Glutamatergic neuron (in vitro differentiated cells): ENCODE results near the gene PFKFB2. TPM values are rescaled to one million over a fixed set of nuclear protein-coding genes. Genes with fewer than 3 reads are reported as not detected.

Source experiments
- DNase-seq: peaks from one replicate; pipeline ENCODE4 v3.0.0; 2022
- H3K27ac Mint-ChIP-seq: one replicate; pipeline ENCODE4 v1.8.0; 2020; ENCODE audit warnings: mild to moderate bottlenecking, mixed read lengths, inconsistent platforms; ENCODE audit not compliant: unreplicated experiment
- H3K27me3 Mint-ChIP-seq: one replicate; pipeline ENCODE4 v1.8.0; 2020; ENCODE audit warnings: mild to moderate bottlenecking, moderate library complexity, mixed read lengths, inconsistent platforms; ENCODE audit not compliant: unreplicated experiment
- H3K36me3 Mint-ChIP-seq: one replicate; pipeline ENCODE4 v1.8.0; 2020; ENCODE audit warnings: mild to moderate bottlenecking, mixed read lengths, inconsistent platforms; ENCODE audit not compliant: unreplicated experiment
- H3K4me1 Mint-ChIP-seq: one replicate; pipeline ENCODE4 v1.8.0; 2020; ENCODE audit warnings: mild to moderate bottlenecking, low read depth, mixed read lengths, inconsistent platforms; ENCODE audit not compliant: unreplicated experiment
- H3K4me3 Mint-ChIP-seq: one replicate; pipeline ENCODE4 v1.8.0; 2020; ENCODE audit warnings: mild to moderate bottlenecking, mixed read lengths, inconsistent platforms; ENCODE audit not compliant: unreplicated experiment
- H3K9me3 Mint-ChIP-seq: one replicate; pipeline ENCODE4 v1.8.0; 2020; ENCODE audit warnings: mild to moderate bottlenecking, moderate library complexity, mixed read lengths, inconsistent platforms; ENCODE audit not compliant: unreplicated experiment
- CTCF ChIP-seq: fragments of 200-600 bp; sonication (generic); IDR thresholded peaks from one replicate; pipeline ENCODE4 v1.5.0; 2021; ENCODE audit not compliant: partially characterized antibody, unreplicated experiment
- total RNA-seq: library from RNA; stranded (reverse); fragmentation: NEBNext Ultra II Directional; extraction: Animal tissue kit (Norgen Biotek cat#: 25700); gene quantifications from one replicate; pipeline ENCODE4 v1.2.1, GENCODE V29; 2021; ENCODE audit not compliant: unreplicated experiment

PFKFB2 gene
- total RNA-seq, 1 donor from 2014 or later: 3.6 TPM

DNA sequence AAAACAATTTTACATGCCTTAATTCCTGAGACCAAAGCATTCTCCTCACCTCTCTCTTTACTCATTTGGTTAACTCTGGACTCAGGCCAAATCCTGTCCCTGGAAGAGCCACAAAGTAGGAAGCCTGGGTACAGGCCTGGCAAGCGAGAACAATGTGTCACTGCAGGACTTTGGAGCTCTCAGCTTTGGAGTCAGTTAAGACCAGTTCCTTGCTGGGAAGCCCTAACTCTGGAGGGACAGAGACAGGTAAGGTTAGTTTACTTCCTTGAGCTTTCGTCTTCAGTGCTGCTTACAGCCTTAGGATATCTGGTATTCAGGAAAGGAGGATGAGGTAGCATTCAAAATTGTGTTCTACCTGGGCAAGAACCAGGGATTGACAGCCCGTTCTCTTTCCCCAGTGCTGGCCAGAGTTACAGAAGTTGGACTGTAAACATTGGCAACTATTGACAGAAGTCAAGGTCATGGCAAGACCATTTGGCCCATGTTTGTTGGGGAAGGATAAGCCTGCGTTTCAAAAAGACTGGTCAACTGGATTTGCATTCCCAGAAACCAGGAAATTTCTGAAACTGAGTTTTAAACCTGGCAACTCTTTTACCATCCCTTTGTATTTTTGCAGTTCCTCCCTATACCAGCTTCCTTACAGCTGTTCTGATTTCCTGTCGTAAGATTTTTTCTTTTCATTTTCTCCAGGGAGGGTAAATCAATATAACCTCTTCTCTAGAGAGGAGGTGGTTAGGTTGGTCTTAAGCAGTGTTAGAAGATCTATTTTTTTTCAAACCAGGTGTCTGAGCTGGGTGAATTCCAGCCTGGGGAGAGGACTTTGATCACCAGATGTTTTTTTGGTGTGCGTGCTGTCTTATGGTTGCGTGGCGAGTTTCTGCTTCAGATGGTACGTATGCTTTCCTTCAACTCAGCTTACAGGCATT lies 35.9 kb downstream of the PFKFB2 start, which contains the start of gene C4BPB:
C4BPB (plus strand) TSS at position 160 of the 926 bp plus-strand sequence; CDS start at position 832, 672 bp downstream.
- H3K27ac Mint-ChIP-seq: no peak within 1 kb of the TSS
- H3K36me3 Mint-ChIP-seq: no peaks in the 10 kb centered on the region
- H3K4me1 Mint-ChIP-seq: no peaks in the 10 kb centered on the region
- H3K4me3 Mint-ChIP-seq: no peak within 1 kb of the TSS
- peaks cover 3% of the 10 kb centered on the region for H3K27me3 Mint-ChIP-seq
- DNase-seq: no peak
- no peaks in the 10 kb centered on the region for H3K9me3 Mint-ChIP-seq
- TF ChIP-seq CTCF: no peak

GRCh38 chr1:207089627-207090355 lies 36.7 kb downstream of the PFKFB2 start:
- peaks cover 3% of the 10 kb centered on the region for H3K27me3 Mint-ChIP-seq
- no peak for TF ChIP-seq CTCF
- DNase-seq: no peak
- H3K9me3 Mint-ChIP-seq: no peaks in the 10 kb centered on the region
- no peak overlapping the region for H3K27ac Mint-ChIP-seq
- H3K36me3 Mint-ChIP-seq: no peaks in the 10 kb centered on the region
- no peak overlapping the region for H3K4me3 Mint-ChIP-seq
- H3K4me1 Mint-ChIP-seq: no peaks in the 10 kb centered on the region

GRCh38 chr1:207091200-207091908 lies 38.3 kb downstream of the PFKFB2 start:
- Mint-ChIP-seq H3K4me3 (no peak overlapping the region), H3K27me3 (no peaks in the 10 kb centered on the region), H3K27ac (no peak overlapping the region), H3K4me1 (no peaks in the 10 kb centered on the region), H3K36me3 (no peaks in the 10 kb centered on the region), H3K9me3 (no peaks in the 10 kb centered on the region)
- no peak for DNase-seq
- TF ChIP-seq CTCF: no peak

- no peaks in the 10 kb centered on the region for H3K4me1 Mint-ChIP-seq
- TF ChIP-seq CTCF: no peak
- H3K9me3 Mint-ChIP-seq: no peaks in the 10 kb centered on the region
- no peaks in the 10 kb centered on the region for H3K27me3 Mint-ChIP-seq
- DNase-seq: no peak
- H3K36me3 Mint-ChIP-seq: peaks cover 6% of the 10 kb centered on the region
- H3K27ac Mint-ChIP-seq: no peak overlapping the region
- H3K4me3 Mint-ChIP-seq: no peak overlapping the region
Observed at GRCh38 chr1:207093944-207094343, 40.9 kb downstream of the PFKFB2 start.
